HG02642 (cell line): ENCODE measurements around the gene TNC.

Experiments used
- ATAC-seq: cut with Tn5 transposase; IDR thresholded peaks from one replicate; pipeline ENCODE4 v1.9.1; 2021; ENCODE audit warnings: mild to moderate bottlenecking; ENCODE audit not compliant: unreplicated experiment, poor library complexity

TNC gene

DNA sequence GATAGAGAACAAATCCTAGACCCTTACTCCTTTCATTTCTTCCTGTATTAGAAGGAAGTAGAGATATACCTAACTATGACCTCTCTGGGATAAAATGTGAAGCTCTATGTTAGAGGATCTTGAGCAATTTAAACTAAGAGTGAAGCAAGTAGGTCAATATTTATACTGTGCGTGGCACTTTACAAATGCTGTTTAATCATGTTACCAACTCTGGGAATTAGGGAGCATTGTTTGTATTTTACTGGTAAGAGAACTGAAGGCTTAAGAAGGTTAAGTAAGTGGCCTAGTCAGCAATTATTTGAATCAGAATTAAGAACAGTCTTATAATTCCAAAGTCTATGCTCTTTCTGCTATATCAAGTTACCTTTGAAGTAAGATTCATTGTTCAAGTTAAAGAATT lies 12.0 kb downstream of the TNC start:
- no peak for ATAC-seq

DNA sequence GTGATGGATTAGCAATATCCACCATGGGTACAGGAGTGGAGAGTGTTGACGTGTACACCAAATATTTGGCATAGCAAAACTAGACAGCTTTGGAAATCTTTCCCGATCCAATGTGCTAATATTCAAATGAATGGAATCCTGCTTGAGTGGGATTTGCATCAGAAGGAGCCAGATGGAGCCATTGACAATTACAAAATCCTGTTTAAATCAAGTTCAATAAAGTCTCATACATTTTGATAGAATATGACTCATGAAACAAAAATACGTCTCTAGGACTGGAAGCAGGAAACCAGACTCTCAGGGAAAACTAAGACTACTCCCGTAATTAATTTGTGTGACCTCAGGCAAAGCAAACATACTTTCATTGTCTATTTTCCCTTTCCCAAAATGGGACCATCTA lies 13.0 kb downstream of the TNC start:
- no peak for ATAC-seq

DNA sequence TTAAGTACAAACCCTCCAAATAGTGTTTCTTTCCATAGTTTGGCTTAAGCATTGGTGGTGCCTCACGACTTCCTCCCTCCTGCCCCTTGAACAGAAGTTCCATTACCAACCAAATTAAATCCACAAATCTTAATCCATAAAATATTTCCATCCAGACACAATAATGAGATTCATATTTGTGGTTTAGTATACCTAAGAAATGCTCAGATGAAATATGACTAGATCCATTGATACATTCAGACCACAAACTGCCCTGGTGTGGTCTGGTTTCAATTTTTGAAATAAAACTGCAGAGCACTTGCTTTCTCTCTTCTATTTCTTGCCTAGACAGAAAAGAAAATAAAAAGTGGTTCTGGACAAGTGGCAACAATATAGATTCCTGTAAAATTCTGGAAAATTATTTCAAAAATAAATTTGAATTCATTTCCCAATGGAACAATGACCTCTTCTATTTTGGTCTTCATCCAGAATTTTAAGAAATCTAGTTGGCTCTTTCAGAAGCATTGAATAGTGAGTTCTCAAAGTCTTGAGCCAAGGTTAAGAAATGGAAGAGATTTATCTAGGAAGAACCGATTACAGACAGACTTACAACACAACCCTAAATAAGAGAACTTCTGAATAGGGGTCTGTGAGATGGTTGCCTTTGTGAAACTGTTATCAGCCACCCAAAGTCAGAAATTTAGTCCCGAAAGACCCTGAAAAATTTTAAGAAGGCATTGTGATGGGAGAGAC lies 14.0 kb downstream of the TNC start:
- ATAC-seq = no peak

DNA sequence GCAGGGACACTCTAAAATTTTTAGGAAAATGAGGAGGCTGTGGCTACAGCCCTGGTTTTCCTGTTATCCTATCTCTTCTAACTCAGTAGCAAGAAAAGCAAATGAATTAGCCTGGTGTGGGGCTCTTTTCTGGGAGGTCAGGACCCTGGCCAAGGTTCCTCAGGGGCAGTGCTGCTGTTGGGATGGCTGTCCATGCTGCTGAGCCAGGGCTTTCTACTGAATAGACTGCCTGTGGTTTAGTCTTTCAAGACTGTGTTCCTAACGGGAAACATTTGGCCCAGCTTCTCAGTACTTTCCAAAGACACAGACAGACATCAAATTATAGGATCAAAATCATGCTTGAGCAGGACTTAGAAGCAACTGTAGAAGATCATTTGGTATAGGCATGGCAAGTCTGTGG lies 18.1 kb downstream of the TNC start:
- no peak for ATAC-seq

DNA sequence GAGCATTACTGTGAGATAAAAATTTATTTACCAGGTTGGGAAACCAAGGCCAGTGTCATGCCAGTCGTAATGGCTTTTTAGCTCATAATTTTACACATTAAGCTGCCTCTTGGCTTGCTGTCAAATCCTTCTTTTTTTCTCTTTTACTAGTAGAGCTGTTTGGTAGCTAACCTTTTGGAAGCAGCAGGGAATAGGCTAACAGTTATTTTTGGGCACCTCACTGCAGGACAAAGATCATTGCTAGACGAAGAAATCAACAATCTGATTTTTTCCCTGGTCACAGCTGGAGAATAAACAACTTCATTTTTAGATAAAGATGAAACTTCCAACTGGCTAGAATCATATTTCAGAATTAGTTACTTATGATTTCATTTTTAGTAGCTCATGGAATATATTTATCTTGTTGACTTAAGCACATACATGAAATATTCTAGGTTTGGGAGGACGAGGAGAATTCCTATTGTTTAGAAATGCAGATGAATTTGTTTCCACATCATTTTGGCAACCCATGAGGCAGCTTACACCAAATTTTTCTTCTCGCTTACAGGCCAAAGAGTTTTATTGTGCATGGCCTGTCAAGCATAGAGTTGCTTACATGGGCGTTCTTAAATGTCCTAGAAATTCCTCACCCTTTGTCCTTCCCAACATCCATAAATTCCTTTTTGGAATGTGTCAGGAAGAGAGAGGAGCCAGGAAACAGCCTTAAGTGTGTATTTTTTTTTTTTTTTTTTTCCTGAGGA lies 19.6 kb downstream of the TNC start:
- ATAC-seq = no peak

DNA sequence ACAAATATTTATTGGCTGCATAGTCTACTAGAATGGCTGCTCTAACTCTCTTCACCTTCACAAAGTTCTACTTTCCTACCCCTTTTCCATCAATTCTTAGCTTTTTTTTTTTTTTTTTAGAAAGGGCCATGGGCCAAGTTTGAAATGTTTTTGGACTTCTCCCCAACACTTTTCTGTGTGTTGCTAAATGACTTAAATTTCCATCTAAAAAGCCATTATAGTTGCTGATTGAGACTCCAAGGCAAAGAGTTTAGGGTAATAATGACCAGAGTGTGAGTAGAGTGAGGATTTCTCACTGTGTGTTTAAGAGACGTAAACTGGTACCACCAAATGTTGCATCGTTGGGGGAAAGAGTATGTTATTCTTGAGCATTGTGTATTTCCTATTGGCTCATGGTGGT lies 24.4 kb downstream of the TNC start:
- ATAC-seq = no peak

DNA sequence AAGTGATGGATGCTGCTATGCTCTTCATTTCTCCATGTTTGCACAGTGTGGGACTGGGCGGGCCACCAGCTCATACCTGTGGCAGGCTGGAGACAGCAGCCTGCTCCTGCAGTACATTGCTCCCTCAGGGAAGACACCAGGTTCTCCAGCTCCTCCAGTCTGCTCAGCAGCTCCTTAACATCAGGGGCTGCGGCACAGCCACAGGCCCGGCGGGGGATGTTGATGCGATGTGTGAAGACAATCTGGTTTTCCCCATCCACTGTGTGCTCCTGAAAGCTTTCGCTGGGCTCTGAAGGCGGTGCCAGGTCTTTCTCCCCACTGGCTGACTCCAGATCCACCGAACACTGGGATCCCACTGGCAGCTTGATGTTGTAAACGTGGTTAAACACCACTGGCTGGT lies 27.5 kb downstream of the TNC start:
- ATAC-seq = no peak

DNA sequence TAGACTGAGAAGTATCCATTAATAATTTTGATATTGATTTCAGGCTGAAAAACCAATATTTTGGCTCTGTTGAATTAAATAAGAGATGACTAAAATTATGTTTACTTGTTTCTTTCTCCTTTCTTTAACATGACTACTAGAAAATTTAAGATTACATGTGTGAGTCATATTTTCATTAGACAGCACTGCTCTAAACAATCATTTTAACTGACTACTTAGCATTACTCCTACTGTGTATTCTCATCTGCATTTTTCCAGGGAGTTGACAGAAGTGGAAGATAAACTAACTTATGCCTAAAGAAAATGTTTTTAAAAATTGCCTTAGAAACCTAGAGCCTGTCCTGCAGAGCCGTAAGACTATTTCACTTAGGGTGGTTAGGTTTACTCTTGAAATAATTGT lies 29.1 kb downstream of the TNC start:
- ATAC-seq = no peak

DNA sequence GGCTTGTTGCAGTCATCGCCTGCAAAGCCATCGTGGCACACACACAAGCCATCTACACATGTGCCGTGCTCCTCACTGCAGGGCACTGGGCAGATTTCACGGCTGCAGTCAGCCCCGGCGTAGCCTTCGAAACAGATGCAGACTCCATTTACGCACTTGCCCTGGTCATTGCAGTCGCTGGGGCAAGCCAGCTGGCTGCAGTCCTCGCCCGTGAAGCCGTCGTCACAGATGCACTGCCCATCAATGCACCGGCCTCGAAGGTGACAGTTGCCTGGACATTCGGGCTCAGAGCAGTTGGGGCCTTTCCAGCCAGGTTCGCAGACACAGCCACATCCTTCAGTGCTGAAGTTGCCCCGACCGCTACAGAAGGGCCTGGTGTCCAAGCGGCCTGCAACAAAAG lies 31.1 kb downstream of the TNC start:
- ATAC-seq = no peak

DNA sequence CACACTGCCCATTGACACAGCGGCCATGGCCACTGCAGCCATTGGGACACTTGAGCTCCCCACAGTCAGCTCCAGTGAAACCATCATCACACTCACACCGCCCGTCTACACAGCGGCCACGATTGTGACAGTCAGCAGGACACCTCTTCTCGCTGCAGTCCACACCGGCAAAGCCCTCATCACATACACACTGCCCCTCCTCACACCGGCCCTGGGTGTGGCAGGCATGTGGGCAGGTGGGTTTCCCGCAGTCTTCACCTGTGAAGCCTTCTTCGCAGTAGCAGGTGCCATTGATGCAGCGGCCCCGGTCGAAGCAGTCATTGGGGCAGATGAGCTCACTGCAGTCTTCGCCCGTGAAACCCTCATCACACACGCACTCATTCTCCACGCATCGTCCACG lies 31.5 kb downstream of the TNC start:
- no peak for ATAC-seq

DNA sequence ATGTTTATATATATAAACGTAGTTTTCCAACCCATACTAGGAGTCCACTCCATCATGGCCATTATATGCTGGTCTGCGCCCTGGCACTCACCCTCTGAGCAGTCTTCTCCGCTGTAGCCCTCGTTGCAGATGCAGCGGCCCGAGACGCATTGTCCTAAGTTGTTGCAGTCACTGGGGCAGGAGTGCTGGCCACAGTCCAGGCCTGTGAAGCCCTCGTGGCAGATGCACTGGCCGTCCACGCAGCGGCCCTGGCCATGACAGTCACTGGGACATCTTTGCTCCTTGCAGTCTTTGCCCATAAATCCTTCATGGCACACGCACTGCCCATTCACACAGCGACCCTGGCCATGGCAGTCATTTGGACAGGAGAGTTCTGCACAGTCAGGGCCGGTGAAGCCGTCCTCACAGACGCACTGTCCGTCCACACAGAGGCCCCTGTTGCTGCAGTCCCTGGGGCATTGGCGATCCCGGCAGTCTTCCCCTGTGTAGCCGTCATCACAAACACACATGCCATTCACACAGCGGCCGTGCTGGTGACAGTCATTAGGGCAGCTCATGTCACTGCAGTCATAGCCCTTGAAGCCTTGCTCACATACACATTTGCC lies 32.1 kb downstream of the TNC start:
- ATAC-seq = no peak

DNA sequence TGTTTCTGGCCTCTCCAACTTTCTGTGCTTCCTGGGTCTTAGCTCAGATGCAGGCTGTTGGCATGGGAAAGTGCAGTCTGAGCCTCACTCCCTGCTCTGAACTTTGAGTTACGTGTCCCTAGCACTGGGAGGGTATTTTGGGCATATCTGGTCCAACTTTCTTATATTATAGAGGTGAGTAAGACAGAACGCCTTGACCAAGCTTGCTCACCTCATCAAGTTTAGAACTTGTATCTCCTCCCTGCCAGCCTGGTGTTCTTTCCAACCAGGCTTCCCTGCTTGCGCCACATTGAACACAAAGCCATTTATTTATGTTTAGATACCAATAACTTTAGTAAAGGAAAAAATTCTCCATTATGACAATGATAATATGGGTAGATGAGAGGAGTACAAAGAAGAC lies 33.2 kb downstream of the TNC start:
- ATAC-seq = no peak

DNA sequence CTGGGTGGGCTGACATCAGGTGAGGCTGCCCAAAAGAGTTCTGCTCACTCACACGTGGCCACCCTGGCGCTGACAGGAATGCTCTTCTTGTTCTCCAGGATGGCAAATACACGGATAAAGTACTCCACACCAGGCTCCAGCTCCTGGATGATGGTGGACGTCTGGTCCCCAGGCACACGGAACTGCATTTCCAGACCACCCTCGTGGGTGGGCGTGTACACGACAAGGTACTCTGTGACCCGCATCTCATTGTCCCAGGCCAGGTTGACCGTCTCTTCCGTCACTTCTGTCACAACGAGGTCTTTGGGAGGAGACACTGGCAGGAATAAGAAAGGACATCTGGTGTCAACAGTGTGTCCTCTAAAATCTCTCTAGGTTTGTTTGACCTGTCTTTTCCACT lies 33.8 kb downstream of the TNC start:
- no peak for ATAC-seq

DNA sequence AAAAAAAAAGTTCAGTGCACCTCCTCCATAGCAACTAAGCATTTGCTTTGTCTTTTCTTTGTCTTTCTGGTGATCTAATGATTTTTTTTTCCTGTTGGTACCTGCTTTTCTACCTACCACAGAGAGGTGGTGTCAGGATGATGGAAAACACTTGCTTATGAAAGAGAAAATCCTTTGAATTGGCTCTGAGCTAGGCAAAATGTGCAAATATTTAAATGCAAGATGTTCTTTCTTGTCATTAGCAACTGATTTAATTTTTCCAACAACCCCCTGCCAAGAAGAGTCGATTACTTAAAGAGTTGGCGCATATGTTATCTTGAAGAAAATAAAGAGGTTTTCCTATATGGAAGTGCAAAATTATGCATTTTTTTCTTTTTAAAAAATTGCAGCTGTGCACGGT lies 37.7 kb downstream of the TNC start:
- ATAC-seq = no peak

DNA sequence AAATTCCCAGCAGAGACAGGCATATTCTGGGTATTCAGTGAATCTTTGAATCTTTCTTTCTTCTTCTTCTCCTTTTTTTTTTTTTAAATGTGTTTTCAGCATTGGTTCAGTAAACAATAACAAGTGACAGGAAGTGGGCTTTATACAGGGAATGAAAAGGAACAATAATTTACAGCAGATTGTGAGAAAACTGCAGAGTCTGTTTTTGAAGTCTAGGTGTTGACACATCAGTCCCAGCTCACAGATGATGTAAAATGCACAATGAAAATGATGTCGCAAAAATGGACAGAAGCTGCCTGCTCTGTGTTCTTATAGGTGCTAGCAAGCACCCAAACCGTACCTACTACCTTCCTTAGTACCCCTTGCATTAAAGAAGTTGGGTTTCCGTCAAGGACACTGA lies 38.8 kb downstream of the TNC start:
- ATAC-seq = no peak

DNA sequence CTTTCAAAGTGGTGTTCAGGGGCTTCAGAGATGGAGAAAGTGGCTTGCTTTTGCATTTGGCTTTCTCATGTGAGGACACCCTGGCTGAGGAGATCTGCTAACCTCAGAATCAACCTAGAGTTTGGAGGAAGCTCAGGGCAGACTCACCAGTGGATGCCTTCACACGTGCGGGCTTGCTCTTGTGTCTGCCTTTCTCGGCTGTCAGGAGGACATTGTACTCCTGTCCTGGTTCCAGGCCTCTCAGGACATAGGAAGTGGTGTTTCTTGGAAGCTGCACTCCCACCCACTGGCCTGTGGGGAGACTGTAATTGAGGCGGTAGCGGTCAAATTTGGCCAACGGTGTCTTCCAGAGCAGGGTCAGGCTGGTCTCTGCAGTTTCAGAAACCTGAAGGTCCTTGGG lies 44.5 kb downstream of the TNC start:
- no peak for ATAC-seq

DNA sequence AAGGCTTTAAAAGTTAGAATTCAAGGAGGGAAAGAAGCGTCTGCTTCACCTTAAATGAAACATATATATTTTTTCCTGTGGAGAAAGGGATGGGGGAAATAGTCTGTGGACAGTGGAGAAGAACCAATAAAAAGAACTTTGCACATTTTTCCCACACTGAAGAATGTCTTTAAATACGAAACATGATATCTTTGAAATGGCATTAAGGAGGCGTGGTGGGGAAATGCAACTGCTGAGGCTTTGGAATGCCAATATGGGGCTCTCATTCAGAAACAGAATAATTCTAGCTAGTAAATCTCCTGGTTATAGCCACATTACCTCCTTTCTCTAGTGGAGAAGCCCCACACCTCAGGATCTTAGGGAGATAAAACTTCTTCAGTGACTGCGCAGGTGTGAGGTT lies 46.8 kb downstream of the TNC start:
- no peak for ATAC-seq

DNA sequence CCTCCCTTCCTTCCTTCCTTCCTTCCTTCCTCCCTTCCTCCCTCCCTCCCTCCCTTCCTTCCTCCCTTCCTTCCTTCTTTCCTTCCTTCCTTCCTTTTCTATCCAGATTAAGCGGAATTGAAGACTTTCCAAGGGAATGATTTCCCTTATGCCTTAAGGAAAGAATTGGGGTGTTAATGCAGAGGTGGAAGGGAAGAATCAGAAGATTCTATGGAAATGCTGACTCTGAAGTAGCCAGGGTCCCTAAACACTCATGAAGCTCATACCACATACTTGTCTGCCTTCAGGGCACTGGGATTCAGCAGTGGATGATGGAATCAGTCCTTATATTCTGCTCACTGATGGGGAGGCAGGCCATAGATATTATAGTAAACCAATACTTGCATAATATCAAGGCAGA lies 48.2 kb downstream of the TNC start:
- no peak for ATAC-seq

DNA sequence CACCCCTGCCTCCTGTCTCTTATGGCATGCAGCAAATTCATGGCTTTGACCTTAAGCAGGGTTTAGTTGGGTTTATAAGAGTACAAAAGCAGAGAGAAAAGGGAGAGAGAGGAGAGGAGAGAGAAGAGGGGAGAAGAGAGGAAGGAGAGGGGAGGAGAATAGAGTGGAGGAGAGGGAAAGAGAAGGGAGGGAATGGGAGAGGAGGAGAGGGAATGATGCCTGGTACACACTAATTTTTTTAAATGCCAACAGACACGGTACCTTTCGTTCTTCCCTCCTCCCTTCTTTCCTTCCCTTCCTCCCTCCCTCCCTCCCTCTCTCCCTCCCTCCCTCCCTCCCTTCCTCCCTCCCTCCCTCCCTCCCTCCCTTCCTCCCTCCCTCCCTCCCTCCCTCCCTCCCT lies 48.7 kb downstream of the TNC start:
- no peak for ATAC-seq

DNA sequence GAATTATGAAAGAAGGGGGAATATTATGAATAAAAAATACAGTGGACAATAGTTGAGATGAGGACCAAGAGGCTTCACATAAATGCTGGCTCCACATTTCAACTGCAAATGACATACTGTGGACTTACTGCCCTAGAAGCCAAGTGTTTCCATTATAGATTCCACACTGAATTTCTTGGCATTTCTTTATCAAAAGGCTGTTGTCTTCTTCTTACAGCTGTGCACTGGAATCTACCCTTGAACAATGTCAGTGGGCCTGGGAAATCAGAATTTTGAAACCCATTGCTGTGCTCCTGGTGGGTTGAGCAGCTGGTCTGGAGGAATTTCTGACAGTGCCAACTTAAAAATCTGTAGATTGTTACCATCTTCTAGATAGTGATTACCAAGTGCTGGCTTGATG lies 49.9 kb downstream of the TNC start:
- no peak for ATAC-seq

DNA sequence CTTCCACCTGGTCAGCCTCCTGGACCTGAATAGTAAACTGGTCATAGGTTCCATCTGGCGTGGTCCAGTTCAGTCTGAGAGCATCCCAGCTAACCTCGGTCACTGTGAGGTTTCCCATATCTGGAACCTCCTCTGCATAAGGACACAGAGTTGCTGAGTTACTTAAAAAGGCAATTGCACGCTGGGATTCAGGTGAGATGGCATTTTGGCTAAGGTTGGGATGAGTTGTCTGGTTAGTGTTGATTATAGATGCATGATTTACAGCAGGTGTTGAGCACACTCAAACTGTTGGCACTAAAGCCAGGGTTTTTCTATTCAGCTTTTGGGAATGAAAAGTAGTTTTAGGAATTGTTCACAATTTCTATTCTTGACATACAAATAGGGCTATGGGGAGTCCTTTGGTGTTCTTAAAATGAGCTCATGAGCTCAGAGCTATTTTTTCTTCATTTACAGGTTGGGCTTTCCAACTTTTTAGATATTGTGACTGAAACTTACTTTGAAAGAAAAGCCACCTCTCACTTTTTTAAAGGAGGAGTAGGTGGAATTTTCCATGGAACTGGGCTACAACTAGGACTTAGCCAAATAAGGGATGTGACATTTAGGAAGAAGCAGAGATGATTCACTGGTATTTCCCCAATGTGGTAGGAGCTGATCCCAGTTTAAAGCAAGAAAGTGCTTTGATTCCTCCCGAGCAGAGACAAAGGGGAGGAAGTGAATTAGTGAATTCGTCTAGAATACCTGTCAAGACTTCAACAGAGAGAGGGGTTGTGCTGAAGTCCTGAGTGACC lies 54.7 kb downstream of the TNC start:
- ATAC-seq = no peak
